ENCODE results near the gene NID1. TPM values are rescaled to one million over a fixed set of nuclear protein-coding genes. Genes with fewer than 3 reads are reported as not detected.

NID1 gene
- total RNA-seq, 2 experiments from 2014 or later = 0.05 to 0.07 TPM

GRCh38 chr1:236073307-236073897, 8.5 kb upstream of the NID1 start:
- peaks cover 14% of the 10 kb centered on the region for H3K9me3 Mint-ChIP-seq
- H3K4me3 Mint-ChIP-seq = no peak overlapping the region
- H3K27me3 Mint-ChIP-seq = peaks cover 3% of the 10 kb centered on the region
- CTCF ChIA-PET = no interaction called here
- DNase-seq = no peak
- no peaks in the 10 kb centered on the region for H3K36me3 Mint-ChIP-seq
- POLR2A ChIA-PET = no interaction called here
- H3K4me1 Mint-ChIP-seq (ENCODE audit: low read depth) = no peaks in the 10 kb centered on the region
- no peak overlapping the region for H3K27ac Mint-ChIP-seq
- intact Hi-C loops (cut with micrococcal nuclease) = no loop called here

- Mint-ChIP-seq H3K9me3 (peaks cover 6% of the 10 kb centered on the region), H3K4me1 (ENCODE audit: low read depth) (peaks cover 3% of the 10 kb centered on the region), H3K36me3 (no peaks in the 10 kb centered on the region), H3K4me3 (no peak overlapping the region), H3K27ac (no peak overlapping the region), H3K27me3 (peaks cover 3% of the 10 kb centered on the region)
- DNase-seq = no peak
- intact Hi-C loops (cut with micrococcal nuclease) = no loop called here
- CTCF ChIA-PET = no interaction called here
- POLR2A ChIA-PET = no interaction called here
These were observed 7.1 kb upstream of the NID1 start for GRCh38 chr1:236072001-236072400.

DNA sequence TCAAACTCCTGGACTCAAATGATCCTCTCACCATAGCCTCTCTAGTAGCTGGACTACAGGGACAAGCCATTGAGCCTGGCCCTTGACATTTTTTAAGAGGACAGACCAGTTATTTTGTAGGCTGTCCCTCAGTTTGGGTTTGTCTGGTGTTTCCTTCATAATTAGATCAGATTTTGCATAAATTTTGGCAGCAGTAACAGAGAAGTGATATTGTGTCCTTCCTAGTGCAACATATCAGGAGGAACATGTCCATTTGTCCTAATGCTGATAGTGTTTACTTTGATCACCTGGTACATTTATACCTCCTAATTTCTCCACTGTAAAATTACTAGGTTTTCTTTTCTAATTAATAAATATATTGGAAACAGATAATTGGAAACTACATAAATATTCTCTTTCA, 5.9 kb upstream of the NID1 start:
- intact Hi-C loops (cut with micrococcal nuclease) = no loop called here
- no peak for DNase-seq
- peaks cover 8% of the 10 kb centered on the region for H3K27me3 Mint-ChIP-seq
- H3K9me3 Mint-ChIP-seq = peaks cover 6% of the 10 kb centered on the region
- ChIA-PET POLR2A (no interaction called here), CTCF (interaction anchor here (0.8 kb wide), 1 partner anchor 53 kb away, joined by 3 read pairs; no protein-coding TSS in a partner anchor)
- no peaks in the 10 kb centered on the region for H3K36me3 Mint-ChIP-seq
- H3K4me1 Mint-ChIP-seq (ENCODE audit: low read depth) = peaks cover 15% of the 10 kb centered on the region
- H3K27ac Mint-ChIP-seq = no peak overlapping the region
- no peak overlapping the region for H3K4me3 Mint-ChIP-seq

DNA sequence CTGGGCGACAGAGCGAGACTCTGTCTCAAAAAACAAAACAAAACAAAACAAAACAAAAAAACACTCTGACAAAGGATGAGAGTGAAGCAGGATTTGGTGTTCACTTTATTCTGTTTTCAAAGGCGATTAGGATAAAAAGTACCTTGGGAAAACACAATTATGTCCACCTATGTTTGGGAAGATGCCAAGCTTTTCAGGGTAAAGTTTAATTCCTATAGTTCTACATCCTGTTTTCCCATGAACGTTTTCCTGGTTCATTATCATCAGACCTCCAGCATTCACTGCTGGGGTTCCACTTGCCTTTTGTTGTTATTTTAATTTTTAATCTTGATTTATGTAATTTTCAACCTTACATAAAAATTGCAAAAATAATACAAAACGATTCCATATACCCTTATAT, 4.9 kb upstream of the NID1 start:
- Mint-ChIP-seq H3K4me3 (no peak overlapping the region), H3K27ac (no peak overlapping the region), H3K9me3 (peaks cover 6% of the 10 kb centered on the region), H3K4me1 (ENCODE audit: low read depth) (peaks cover 20% of the 10 kb centered on the region), H3K27me3 (peaks cover 13% of the 10 kb centered on the region), H3K36me3 (no peaks in the 10 kb centered on the region)
- ChIA-PET POLR2A (no interaction called here), CTCF (interaction anchor here (1.1 kb wide), 1 partner anchor 98 kb away, joined by 3 read pairs; no protein-coding TSS in a partner anchor)
- intact Hi-C loops (cut with micrococcal nuclease) = no loop called here
- DNase-seq = no peak

DNA sequence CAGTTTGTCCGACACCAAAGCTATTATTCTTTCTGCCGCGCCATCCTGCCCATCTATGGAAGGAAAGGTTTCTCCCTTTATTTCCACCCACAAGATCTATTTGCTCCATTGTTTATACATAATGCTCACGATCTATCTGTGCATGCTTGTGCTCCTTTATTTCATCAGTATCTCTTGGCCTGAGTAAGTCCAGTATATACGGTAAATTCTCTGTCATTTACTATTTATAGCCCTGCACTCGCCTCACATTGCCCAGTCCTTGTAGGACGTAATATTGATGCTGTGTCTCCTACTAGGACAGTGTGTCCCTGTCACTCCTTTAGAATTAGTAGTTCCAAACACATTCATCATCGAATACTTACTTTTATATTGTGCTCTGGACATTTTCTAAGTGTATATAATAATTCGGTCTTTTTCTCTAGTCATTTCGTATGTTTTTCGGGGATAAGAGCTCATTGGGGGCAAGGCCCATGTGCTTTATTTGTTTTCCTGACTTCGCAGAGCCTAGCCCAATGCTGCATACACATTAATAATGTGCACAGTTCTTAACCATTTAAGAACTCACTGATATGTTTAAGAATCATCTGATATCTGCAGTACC, 3.1 kb upstream of the NID1 start:
- H3K27me3 Mint-ChIP-seq = peaks cover 22% of the 10 kb centered on the region
- peaks cover 6% of the 10 kb centered on the region for H3K9me3 Mint-ChIP-seq
- H3K4me3 Mint-ChIP-seq = no peak overlapping the region
- no peak for DNase-seq
- H3K27ac Mint-ChIP-seq = no peak overlapping the region
- intact Hi-C loops (cut with micrococcal nuclease) = loop anchor here (2.0 kb wide), 1 partner anchor 69 kb away; no protein-coding TSS in a partner anchor
- POLR2A ChIA-PET = no interaction called here
- H3K4me1 Mint-ChIP-seq (ENCODE audit: low read depth) = peaks cover 20% of the 10 kb centered on the region
- CTCF ChIA-PET = interaction anchor here (1.0 to 1.4 kb wide), 2 partner anchors 96 to 327 kb away, joined by 3 to 6 read pairs; no protein-coding TSS in a partner anchor
- no peaks in the 10 kb centered on the region for H3K36me3 Mint-ChIP-seq

- intact Hi-C loops (cut with micrococcal nuclease) = loop anchor here (2.0 kb wide), 1 partner anchor 68 kb away; no protein-coding TSS in a partner anchor
- Mint-ChIP-seq H3K4me1 (ENCODE audit: low read depth) (peaks cover 20% of the 10 kb centered on the region), H3K27me3 (peaks cover 24% of the 10 kb centered on the region), H3K9me3 (peaks cover 6% of the 10 kb centered on the region), H3K4me3 (no peak overlapping the region), H3K27ac (peak overlapping the region; percentile 2), H3K36me3 (no peaks in the 10 kb centered on the region)
- CTCF ChIA-PET = interaction anchor here (0.7 to 1.4 kb wide), 3 partner anchors 68 to 328 kb away, joined by 3 to 6 read pairs (median 3); no protein-coding TSS in a partner anchor
- peak; percentile 87 for DNase-seq
- POLR2A ChIA-PET = interaction anchor here (0.5 to 0.9 kb wide), 2 partner anchors 68 to 134 kb away, joined by 3 read pairs; no protein-coding TSS in a partner anchor
These were observed 2.0 kb upstream of the NID1 start for GRCh38 chr1:236066828-236067386.

DNA sequence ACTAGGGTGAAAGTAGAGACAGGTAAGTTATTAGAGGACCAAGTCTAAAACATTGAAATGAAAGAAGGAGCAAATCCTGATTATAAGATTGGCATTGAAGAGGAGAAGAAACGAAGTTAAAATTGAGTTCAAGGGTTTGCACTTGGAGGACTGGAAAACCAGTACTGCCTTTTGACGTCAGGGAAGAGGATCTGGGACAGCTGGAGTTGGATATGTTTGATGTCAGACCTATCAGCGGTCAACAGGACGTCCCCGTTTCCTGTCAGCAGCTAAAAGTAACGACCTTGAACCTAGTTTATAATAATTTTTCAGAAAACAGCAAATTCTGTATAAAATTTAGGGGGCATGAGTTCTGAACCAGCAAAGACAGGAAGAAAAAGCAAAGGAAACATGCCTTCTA, 1.2 kb upstream of the NID1 start:
- peaks cover 28% of the 10 kb centered on the region for H3K27me3 Mint-ChIP-seq
- no peak for DNase-seq
- CTCF ChIA-PET = no interaction called here
- H3K4me3 Mint-ChIP-seq = no peak overlapping the region
- no peaks in the 10 kb centered on the region for H3K36me3 Mint-ChIP-seq
- H3K4me1 Mint-ChIP-seq (ENCODE audit: low read depth) = peaks cover 20% of the 10 kb centered on the region
- POLR2A ChIA-PET = no interaction called here
- intact Hi-C loops (cut with micrococcal nuclease) = loop anchor here (2.0 kb wide), 1 partner anchor 67 kb away; no protein-coding TSS in a partner anchor
- peaks cover 5% of the 10 kb centered on the region for H3K9me3 Mint-ChIP-seq
- H3K27ac Mint-ChIP-seq = no peak overlapping the region

DNA sequence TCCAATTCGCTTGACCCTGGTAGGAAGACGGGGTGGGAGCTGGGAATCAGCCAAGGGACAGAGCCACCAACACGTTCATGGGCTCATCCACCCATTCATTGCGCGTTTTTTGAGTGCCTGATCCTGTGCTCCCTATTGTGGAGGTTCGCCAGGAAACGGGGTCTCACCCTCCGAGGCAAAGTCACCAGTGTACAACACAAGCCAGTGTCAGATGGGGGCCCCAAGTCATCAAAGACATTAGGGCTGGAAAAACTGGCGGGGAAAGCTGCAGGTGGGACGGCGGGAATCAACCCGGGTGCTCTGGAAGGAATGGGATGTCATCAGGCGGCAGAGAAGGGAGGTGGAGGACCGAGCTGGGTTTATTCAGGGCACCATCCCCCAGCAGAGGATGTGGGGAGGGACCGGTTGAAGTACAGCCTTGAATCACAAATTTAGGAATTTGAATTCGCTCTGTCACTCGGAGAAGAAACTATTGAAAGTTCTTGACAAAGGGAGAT, 667 bp upstream of the NID1 start:
- Mint-ChIP-seq H3K9me3 (peaks cover 1% of the 10 kb centered on the region), H3K4me1 (ENCODE audit: low read depth) (peaks cover 20% of the 10 kb centered on the region), H3K4me3 (peak overlapping the region; percentile 38), H3K27ac (no peak overlapping the region), H3K27me3 (peaks cover 26% of the 10 kb centered on the region), H3K36me3 (no peaks in the 10 kb centered on the region)
- POLR2A ChIA-PET = no interaction called here
- CTCF ChIA-PET = no interaction called here
- no peak for DNase-seq
- intact Hi-C loops (cut with micrococcal nuclease) = loop anchor here (2.0 kb wide), 1 partner anchor 67 kb away; no protein-coding TSS in a partner anchor

- H3K27me3 Mint-ChIP-seq = peaks cover 25% of the 10 kb centered on the region
- CTCF ChIA-PET = no interaction called here
- POLR2A ChIA-PET = interaction anchor here (0.6 kb wide), 1 partner anchor 248 kb away, joined by 4 read pairs; no protein-coding TSS in a partner anchor
- no peaks in the 10 kb centered on the region for H3K36me3 Mint-ChIP-seq
- intact Hi-C loops (cut with micrococcal nuclease) = no loop called here
- H3K9me3 Mint-ChIP-seq = no peaks in the 10 kb centered on the region
- DNase-seq = no peak
- H3K4me1 Mint-ChIP-seq (ENCODE audit: low read depth) = peaks cover 20% of the 10 kb centered on the region
- H3K4me3 Mint-ChIP-seq = peak overlapping the region; percentile 14
- no peak overlapping the region for H3K27ac Mint-ChIP-seq
These were observed 794 bp downstream of the NID1 start for GRCh38 chr1:236063919-236064673.

GRCh38 chr1:236063551-236063918, 1.4 kb downstream of the NID1 start:
- H3K4me3 Mint-ChIP-seq = peak overlapping the region; percentile 7
- intact Hi-C loops (cut with micrococcal nuclease) = no loop called here
- no peaks in the 10 kb centered on the region for H3K9me3 Mint-ChIP-seq
- CTCF ChIA-PET = no interaction called here
- peaks cover 25% of the 10 kb centered on the region for H3K27me3 Mint-ChIP-seq
- H3K4me1 Mint-ChIP-seq (ENCODE audit: low read depth) = peaks cover 23% of the 10 kb centered on the region
- DNase-seq = no peak
- no peaks in the 10 kb centered on the region for H3K36me3 Mint-ChIP-seq
- POLR2A ChIA-PET = no interaction called here
- H3K27ac Mint-ChIP-seq = no peak overlapping the region

DNA sequence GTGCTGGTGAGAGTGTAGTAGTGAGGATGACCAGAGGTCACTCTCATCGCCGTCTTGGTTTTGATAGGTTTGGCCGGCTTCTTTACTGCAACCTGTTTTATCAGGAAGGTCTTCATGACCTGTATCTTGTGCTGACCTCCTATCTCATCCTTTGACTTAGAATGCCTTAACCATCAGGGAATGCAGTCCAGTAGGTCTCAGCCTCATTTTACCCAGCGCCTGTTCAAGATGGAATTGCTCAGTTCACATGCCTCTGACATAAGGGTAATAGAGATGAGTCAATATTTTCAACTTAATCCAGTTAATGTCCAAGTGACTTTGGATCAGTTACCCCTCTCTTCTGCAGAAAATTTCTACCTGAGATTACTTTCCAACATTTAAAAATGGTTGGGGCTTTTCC, 4.6 kb downstream of the NID1 start:
- CTCF ChIA-PET = no interaction called here
- Mint-ChIP-seq H3K4me1 (ENCODE audit: low read depth) (peaks cover 8% of the 10 kb centered on the region), H3K9me3 (no peaks in the 10 kb centered on the region), H3K27ac (no peak overlapping the region), H3K36me3 (no peaks in the 10 kb centered on the region), H3K4me3 (no peak overlapping the region), H3K27me3 (peaks cover 16% of the 10 kb centered on the region)
- POLR2A ChIA-PET = no interaction called here
- DNase-seq = no peak
- intact Hi-C loops (cut with micrococcal nuclease) = no loop called here

DNA sequence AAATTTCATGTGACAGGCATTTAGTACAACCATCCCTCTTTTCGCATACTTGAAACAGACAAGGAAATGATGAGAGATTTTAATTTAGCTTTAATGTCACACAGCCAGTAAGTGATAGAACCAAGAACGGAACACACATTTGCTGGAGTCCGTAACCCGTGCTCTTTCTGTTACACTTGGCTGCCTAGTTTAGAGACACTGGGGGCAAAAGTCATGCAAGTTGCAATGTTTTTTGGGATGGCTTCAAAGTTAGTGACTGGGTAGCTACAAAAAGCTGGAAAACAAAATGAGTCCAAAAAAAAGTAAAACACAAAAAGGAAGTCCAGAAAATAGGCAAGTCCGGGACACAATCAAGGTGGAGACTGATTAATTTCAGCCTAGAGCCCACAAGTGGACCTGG, 5.9 kb downstream of the NID1 start:
- no peak for DNase-seq
- Mint-ChIP-seq H3K27ac (no peak overlapping the region), H3K9me3 (no peaks in the 10 kb centered on the region), H3K27me3 (peaks cover 13% of the 10 kb centered on the region), H3K36me3 (no peaks in the 10 kb centered on the region), H3K4me1 (ENCODE audit: low read depth) (peaks cover 8% of the 10 kb centered on the region), H3K4me3 (no peak overlapping the region)
- CTCF ChIA-PET = no interaction called here
- intact Hi-C loops (cut with micrococcal nuclease) = no loop called here
- POLR2A ChIA-PET = no interaction called here
